Measurements from ENCODE around the gene CNFN.
A peak's percentile ranks its signal among the peaks of the same experiment; 100 is the strongest.

Gene CNFN

GRCh38 chr19:42388851-42389489 lies 1.1 kb downstream of the CNFN start:
- no peak for DNase-seq (ENCODE audit: extremely low read depth, low read depth)
- no peak for TF ChIP-seq CTCF (IDR thresholded peaks at IDR 0.05; ENCODE audit: low read depth, low read length)

- DNase-seq (ENCODE audit: extremely low read depth, low read depth) = peak; percentile 3
- peak; percentile 50 for TF ChIP-seq CTCF (IDR thresholded peaks at IDR 0.05; ENCODE audit: low read depth, low read length)
These were observed 3.0 kb downstream of the CNFN start for GRCh38 chr19:42386974-42387707.

GRCh38 chr19:42380155-42380554 lies 9.9 kb downstream of the CNFN start:
- TF ChIP-seq CTCF (IDR thresholded peaks at IDR 0.05; ENCODE audit: low read depth, low read length) = no peak
- DNase-seq (ENCODE audit: extremely low read depth, low read depth) = no peak

- DNase-seq (ENCODE audit: extremely low read depth, low read depth) = no peak
- no peak for TF ChIP-seq CTCF (IDR thresholded peaks at IDR 0.05; ENCODE audit: low read depth, low read length)
These were observed 11.6 kb downstream of the CNFN start for GRCh38 chr19:42378225-42379215.

GRCh38 chr19:42376177-42376555 lies 13.9 kb downstream of the CNFN start:
- no peak for DNase-seq (ENCODE audit: extremely low read depth, low read depth)
- no peak for TF ChIP-seq CTCF (IDR thresholded peaks at IDR 0.05; ENCODE audit: low read depth, low read length)

- DNase-seq (ENCODE audit: extremely low read depth, low read depth) = no peak
- no peak for TF ChIP-seq CTCF (IDR thresholded peaks at IDR 0.05; ENCODE audit: low read depth, low read length)
These were observed 14.5 kb downstream of the CNFN start for GRCh38 chr19:42375415-42376176.
